IMR-90 (cell line): ENCODE results near the gene GCK.

Experiments used
- BHLHE40 ChIP-seq: fragments of 150-350 bp; IDR thresholded peaks from 2 replicates; pipeline ENCODE4 v1.6.1; 2016; ENCODE audit warnings: mild to moderate bottlenecking, low read depth, low read length
- CEBPB ChIP-seq: IDR thresholded peaks from 2 replicates; pipeline ENCODE4 v1.6.1; 2012; ENCODE audit warnings: low read depth, low read length, improper control_type of control experiment
- CHD1 ChIP-seq: IDR thresholded peaks from 2 replicates; pipeline ENCODE4 v1.6.1; 2012; ENCODE audit warnings: low read depth, low read length, improper control_type of control experiment
- MAFK ChIP-seq: IDR thresholded peaks from 2 replicates; pipeline ENCODE4 v1.6.1; 2012; ENCODE audit warnings: low read depth, low read length, improper control_type of control experiment
- POLR2A ChIP-seq: IDR thresholded peaks from 2 replicates; pipeline ENCODE4 v1.6.1; 2012; ENCODE audit warnings: mild to moderate bottlenecking, low read depth, low read length
- RAD21 ChIP-seq: IDR thresholded peaks from 2 replicates; pipeline ENCODE4 v1.6.1; 2012; ENCODE audit warnings: low read length, improper control_type of control experiment
- RCOR1 ChIP-seq: IDR thresholded peaks from 2 replicates; pipeline ENCODE4 v1.6.1; 2012; ENCODE audit warnings: mild to moderate bottlenecking, low read length, improper control_type of control experiment; ENCODE audit not compliant: insufficient replicate concordance
- SMC3 ChIP-seq: fragments of 150-350 bp; IDR thresholded peaks from 2 replicates; pipeline ENCODE4 v1.6.1; 2016; ENCODE audit warnings: low read depth, mild to moderate bottlenecking, antibody characterized with exemption, low read length, moderate library complexity
- TF ChIP-seq, protein P1 (sequence below): conservative IDR thresholded peaks from 2 replicates; pipeline ENCODE4 v1.5.1; 2012; ENCODE audit warnings: mild to moderate bottlenecking, low read depth, low read length, improper control_type of control experiment

DNA sequence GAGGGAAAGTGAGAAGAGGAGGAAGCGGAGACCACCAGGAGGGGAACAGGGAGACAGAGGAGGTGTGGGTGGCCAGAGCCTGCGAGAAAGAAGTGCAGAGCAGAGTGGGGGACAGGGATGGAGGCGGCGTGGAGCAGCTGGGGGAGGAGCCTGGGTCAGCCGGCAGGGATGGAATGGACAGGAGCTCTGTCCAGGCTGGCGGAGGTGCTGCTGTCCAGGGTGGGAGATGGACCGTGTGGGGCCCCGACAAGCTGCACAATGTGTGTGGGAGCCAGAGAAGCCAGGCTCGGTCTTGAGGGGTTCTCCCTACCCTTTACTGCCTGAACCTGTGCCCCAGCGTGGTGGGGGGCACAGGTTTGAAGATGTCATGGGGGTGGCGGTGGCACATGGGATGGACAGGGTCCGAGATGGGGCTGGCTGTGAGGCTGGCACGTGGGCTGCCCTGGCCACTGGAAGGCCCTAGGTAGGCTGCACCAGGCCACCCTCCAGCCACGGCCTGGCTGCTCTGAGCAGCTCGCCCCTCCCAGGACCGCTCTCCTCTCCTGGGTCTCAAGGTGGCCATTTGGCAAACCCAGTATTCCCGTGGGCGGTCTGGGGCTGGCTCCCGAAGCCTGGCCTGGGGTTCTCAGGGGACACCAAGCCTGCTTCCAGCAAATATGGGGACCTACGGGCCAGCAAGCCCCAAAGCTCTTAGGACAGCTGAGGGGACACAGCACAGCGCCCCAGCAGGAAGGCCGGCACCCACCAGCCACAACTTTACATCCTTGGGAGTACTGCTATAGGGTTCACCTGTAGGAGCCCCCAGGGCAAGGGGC, 43.9 kb upstream of the GCK start:
- TF ChIP-seq RCOR1 (no peak), CHD1 (no peak), BHLHE40 (no peak), RAD21 (no peak), CEBPB (no peak), SMC3 (no peak), POLR2A (no peak), MAFK (no peak)
- TF ChIP-seq, protein P1, sequence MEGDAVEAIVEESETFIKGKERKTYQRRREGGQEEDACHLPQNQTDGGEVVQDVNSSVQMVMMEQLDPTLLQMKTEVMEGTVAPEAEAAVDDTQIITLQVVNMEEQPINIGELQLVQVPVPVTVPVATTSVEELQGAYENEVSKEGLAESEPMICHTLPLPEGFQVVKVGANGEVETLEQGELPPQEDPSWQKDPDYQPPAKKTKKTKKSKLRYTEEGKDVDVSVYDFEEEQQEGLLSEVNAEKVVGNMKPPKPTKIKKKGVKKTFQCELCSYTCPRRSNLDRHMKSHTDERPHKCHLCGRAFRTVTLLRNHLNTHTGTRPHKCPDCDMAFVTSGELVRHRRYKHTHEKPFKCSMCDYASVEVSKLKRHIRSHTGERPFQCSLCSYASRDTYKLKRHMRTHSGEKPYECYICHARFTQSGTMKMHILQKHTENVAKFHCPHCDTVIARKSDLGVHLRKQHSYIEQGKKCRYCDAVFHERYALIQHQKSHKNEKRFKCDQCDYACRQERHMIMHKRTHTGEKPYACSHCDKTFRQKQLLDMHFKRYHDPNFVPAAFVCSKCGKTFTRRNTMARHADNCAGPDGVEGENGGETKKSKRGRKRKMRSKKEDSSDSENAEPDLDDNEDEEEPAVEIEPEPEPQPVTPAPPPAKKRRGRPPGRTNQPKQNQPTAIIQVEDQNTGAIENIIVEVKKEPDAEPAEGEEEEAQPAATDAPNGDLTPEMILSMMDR: no peak
